ENCODE measurements around the gene COL23A1. TPM values are rescaled to one million over a fixed set of nuclear protein-coding genes. Genes with fewer than 3 reads are reported as not detected.

Gene COL23A1
- total RNA-seq, 2 experiments from 2014 or later: 0.11 TPM; not detected in 1

- Mint-ChIP-seq H3K9me3 (peaks cover 11% of the 10 kb centered on the region), H3K4me3 (no peak overlapping the region), H3K36me3 (ENCODE audit: low read depth) (no peaks in the 10 kb centered on the region), H3K27me3 (no peaks in the 10 kb centered on the region), H3K27ac (no peak overlapping the region), H3K4me1 (ENCODE audit: low read depth) (no peaks in the 10 kb centered on the region)
- no peak for DNase-seq
- no peak for ATAC-seq
- no peak for TF ChIP-seq CTCF (IDR thresholded peaks at IDR 0.05)
- CTCF ChIA-PET: no interaction called here
- intact Hi-C loops (cut with micrococcal nuclease): no loop called here
- POLR2A ChIA-PET: no interaction called here
These were observed 303.7 kb downstream of the COL23A1 start for GRCh38 chr5:178286226-178287090.

- Mint-ChIP-seq H3K4me1 (ENCODE audit: low read depth) (no peaks in the 10 kb centered on the region), H3K27me3 (no peaks in the 10 kb centered on the region), H3K36me3 (ENCODE audit: low read depth) (no peaks in the 10 kb centered on the region), H3K27ac (no peak overlapping the region), H3K9me3 (peaks cover 11% of the 10 kb centered on the region), H3K4me3 (no peak overlapping the region)
- ATAC-seq (no peak), DNase-seq (no peak)
- intact Hi-C loops (cut with micrococcal nuclease): no loop called here
- ChIA-PET POLR2A (no interaction called here), CTCF (interaction anchor here (1.4 to 2.8 kb wide), 2 partner anchors 50 to 57 kb away, joined by 3 to 16 read pairs; no protein-coding TSS in a partner anchor)
- no peak for TF ChIP-seq CTCF (IDR thresholded peaks at IDR 0.05)
These were observed 304.6 kb downstream of the COL23A1 start for GRCh38 chr5:178285399-178286225.

GRCh38 chr5:178284996-178285395 is 305.2 kb downstream of the COL23A1 start:
- no peak overlapping the region for H3K27ac Mint-ChIP-seq
- ChIA-PET POLR2A (no interaction called here), CTCF (interaction anchor here (0.5 to 5.7 kb wide), 11 partner anchors 11 to 339 kb away, joined by 3 to 35 read pairs (median 4); partner anchors contain the start of gene COL23A1)
- H3K4me1 Mint-ChIP-seq (ENCODE audit: low read depth): no peaks in the 10 kb centered on the region
- intact Hi-C loops (cut with micrococcal nuclease): no loop called here
- no peak for TF ChIP-seq CTCF (IDR thresholded peaks at IDR 0.05)
- H3K4me3 Mint-ChIP-seq: no peak overlapping the region
- DNase-seq (no peak), ATAC-seq (no peak)
- no peaks in the 10 kb centered on the region for H3K36me3 Mint-ChIP-seq (ENCODE audit: low read depth)
- peaks cover 11% of the 10 kb centered on the region for H3K9me3 Mint-ChIP-seq
- no peaks in the 10 kb centered on the region for H3K27me3 Mint-ChIP-seq

DNA sequence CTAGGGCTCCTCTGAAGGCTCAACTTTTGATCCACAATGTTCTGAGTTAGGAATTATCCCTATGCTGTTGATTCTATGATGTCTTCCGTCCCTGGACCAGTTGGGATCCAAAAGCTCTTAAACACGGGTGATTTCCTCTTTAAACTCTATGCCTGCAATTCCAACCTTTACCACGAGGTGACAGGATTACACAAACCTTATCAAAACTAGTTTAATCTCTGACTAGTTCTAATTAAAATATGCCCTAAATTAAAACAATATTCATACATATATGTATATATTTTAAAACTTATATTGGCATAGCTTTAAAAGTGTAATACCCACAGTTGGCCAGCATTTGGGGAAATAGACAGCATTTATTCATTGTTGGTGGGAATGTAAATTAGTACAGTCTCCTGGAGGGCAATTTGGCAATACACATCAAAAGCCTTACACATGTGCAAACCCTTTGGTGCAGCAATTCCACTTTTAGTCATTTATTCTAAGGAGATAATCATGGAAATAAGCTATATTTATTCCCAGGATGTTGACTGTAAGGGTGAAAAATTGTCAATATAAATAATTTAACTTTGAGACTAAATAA is 306.0 kb downstream of the COL23A1 start:
- DNase-seq (peak; percentile 46), ATAC-seq (no peak)
- Mint-ChIP-seq H3K27me3 (no peaks in the 10 kb centered on the region), H3K36me3 (ENCODE audit: low read depth) (no peaks in the 10 kb centered on the region), H3K4me1 (ENCODE audit: low read depth) (peaks cover 4% of the 10 kb centered on the region), H3K4me3 (no peak overlapping the region), H3K9me3 (peaks cover 11% of the 10 kb centered on the region), H3K27ac (no peak overlapping the region)
- CTCF ChIA-PET: interaction anchor here (0.5 to 5.7 kb wide), 22 partner anchors 11 to 1209 kb away, joined by 3 to 35 read pairs (median 4); partner anchors contain the start of gene COL23A1
- peak; percentile 89 for TF ChIP-seq CTCF (IDR thresholded peaks at IDR 0.05)
- intact Hi-C loops (cut with micrococcal nuclease): no loop called here
- POLR2A ChIA-PET: interaction anchor here (1.2 kb wide), 1 partner anchor 49 kb away, joined by 3 read pairs; no protein-coding TSS in a partner anchor
